Measurements from ENCODE around the gene HLA-DRB5.

DNA sequence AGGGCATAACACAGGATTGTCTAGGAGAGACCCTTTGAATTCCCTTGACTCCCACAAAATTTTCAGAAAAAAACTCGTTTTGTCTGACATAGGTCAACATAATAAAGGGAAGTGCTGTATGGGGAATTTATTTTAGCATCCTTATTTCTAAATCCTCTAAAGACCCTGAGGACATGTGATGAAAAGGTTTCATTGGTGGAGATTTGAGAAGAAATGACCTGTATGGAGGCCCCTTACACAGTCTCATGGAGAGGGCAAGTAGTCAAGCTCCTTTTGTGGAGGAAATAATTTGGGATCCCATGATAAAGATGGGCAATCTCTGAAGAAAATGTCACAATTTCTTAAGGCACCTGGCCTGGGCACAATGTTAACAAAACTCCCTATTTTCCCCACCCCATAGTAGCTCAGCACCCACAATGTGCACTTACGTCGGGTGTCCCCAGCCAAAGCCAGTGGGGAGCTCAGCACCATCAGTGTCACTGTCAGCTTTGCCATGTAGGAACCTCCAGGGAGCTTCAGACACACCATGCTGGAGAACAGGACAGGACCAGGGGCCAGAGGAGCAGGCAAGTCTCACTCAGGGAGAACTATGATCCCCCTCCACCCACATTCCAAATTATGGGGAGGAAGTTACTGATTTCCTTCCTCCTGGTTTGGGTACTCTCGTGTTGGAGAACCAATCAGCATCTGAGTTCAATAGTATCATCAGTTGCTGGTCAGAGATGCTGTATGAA is at the start of gene HLA-DRB5:
- TF ChIP-seq POLR2A (IDR thresholded peaks at IDR 0.05; ENCODE audit: low read length) (no peak), GATA1 (IDR thresholded peaks at IDR 0.05; ENCODE audit: low read depth, low read length) (no peak)
